GM19043 (cell line): ENCODE data around the gene UBE2I.

Experiments used
- ATAC-seq: cut with Tn5 transposase; IDR thresholded peaks from one replicate; pipeline ENCODE4 v1.9.1; 2021; ENCODE audit warnings: low read depth; ENCODE audit not compliant: unreplicated experiment

UBE2I gene

DNA sequence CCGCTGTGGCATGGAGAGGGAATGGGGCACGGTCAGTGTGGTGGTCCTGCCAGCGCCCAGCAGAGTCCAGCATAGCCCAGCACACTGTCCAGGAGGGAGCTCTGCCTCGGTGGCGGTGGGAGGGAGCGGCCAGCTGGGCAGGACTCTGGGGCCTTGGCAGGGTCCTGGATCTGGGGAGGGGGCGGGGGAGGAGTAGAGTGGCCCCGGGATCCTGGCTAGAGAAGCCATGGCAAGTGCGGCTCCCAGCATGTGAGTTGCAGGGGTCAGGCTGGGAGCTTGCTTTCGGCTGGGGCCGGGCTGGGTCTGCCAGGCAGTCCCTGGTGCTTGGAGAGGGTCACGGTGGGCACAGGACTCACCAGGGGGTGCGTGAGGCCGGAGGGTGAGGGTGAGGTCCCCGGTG, 46.2 kb downstream of the UBE2I start:
- ATAC-seq = no peak

DNA sequence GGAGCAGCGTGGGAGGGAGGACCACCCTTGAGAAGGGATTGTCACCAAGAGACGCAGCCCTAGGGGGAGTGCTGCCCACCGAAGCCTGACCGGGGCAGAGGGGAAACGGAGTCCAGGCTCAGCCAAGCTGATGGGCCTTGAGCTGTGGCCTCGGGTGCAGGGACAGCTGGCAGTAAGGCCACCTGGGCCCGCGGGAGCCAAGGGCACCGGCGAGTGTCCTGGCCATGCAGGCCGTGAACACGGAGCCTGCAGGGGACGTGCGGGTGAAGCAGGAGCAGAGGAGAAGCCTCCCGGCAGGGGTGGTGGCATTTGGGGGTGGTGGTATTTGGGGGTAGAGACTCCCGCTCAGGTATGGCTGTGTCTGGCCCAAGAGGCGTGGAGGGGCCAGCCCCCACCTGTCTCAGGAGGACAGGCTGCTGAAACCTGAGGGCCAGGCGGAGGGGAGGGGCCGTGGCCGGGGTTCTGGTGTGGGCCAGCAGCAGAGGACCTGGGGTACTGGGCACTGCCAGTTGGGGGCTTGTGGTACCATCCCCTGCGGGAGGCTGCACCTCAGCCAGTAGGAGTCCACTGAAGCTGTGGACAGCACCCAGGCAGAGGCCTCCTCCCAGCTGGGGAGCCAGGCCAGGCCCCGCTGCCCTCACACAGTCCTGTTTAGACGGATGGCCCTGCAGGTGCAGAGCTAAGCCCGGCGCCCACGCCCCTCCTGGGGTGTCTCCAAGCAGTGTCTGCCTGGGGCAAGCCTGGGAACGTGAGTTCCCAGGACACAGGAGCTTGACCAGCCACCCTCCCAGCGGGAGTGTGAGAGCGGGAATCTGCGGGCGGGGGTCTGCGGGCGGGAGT, 46.8 kb downstream of the UBE2I start:
- no peak for ATAC-seq

DNA sequence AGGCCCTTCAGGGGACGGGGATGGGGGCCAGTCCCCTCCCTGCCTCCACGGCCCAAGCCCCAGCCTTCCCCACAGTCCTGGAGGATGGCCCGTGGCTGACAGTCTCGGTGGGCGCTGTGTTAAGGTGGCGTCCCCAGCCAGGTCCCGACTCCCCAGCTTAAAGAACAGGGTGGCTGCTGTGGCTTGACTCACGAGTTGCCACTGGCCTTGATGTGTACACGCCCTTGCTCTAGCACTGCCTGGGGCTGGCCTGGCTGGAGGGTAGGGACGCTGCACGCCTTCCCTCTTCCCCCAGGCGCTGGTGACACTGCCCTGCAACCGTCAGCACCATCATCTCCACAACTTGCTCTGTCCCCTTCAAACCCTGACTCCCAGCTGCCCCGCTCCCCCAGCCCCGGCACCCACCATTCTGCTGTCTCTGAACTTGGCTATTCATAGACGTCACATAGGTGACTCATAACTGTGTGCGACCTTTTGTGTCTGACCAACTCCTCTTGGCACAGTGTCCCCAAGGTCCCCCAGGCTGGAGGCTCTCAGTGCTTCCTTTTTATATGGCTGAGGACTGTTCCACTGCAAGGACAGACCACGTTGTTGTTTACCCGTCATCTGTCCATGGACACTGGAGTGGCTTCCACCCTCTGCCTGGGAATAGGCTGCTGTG, 48.6 kb downstream of the UBE2I start:
- no peak for ATAC-seq

DNA sequence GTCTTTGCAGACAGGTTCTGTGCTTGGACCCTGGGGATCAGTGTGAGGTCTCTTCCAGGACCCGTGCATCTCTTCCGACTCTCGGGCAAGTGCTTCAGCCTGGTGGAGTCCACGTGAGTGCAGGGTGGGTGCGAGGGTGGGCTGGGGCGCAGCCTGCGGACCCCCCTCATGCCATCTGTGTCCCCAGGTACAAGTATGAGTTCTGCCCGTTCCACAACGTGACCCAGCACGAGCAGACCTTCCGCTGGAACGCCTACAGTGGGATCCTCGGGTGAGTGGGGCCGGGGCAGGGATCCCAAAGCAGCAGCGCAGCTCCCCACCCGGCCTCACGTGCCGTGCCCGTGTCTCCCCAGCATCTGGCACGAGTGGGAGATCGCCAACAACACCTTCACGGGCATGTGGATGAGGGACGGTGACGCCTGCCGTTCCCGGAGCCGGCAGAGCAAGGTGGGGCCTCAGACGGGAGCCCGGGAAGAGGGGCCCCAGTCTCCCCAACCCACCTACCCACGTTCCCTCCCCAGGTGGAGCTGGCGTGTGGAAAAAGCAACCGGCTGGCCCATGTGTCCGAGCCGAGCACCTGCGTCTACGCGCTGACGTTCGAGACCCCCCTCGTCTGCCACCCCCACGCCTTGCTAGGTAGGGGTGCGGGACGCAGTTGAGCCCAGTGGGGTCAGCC, 52.4 kb downstream of the UBE2I start:
- no peak for ATAC-seq

DNA sequence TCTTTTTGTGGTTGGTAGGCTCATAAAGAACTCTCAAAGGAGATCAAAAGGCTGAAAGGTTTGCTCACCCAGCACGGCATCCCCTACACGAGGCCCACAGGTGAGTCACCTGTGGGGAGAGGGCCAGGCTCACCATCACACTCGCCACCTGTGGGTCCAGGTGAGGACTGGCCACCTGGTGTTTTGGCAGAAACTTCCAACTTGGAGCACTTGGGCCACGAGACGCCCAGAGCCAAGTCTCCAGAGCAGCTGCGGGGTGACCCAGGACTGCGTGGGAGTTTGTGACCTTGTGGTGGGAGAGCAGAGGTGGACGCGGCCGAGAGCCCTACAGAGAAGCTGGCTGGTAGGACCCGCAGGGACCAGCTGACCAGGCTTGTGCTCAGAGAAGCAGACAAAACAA, 53.4 kb downstream of the UBE2I start:
- no peak for ATAC-seq

DNA sequence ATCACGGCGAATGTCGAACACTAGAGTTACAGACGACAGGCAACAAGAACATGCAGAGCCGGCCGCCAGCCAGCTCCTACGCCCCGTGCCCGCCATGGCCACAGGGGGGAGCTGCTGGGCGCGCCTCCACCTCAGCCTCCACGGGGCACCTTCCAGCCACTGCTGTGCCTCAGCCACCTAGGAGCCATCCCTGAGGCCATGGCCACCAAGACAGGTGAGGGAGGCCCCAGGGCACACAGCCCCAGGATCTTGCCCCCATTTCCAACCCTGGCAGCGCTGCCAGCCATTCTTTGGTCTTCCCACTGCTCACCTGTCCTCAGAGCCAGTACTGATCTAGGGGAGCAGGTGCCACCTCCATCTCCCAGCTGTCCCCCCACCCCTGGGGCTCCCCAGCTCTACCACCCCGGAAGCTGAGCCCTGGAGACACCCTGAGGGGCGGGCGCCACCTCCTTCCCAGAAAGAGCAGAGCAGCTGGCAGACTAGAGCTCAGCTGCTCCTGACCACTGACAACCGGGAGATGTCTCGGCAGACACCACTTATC, 54.1 kb downstream of the UBE2I start:
- ATAC-seq = no peak

DNA sequence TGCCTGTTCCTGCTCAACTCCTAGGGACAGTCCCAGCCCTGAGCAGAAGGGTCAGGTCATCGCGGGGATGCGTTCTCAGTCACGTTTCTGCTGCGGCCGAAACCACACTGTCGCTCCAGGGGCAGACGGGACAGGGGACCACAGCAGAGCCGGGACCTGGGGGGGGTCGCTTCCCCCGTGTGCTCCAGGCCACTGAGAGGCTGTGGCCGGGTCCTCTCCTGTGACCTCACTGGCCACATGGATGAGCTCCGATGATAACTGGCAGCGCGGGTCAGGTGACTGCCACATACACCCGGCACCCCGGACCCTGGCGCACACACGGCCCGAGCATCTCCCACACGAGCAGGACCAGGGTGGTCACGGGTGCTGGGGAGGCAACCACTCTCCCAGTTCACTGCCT, 55.1 kb downstream of the UBE2I start:
- no peak for ATAC-seq

DNA sequence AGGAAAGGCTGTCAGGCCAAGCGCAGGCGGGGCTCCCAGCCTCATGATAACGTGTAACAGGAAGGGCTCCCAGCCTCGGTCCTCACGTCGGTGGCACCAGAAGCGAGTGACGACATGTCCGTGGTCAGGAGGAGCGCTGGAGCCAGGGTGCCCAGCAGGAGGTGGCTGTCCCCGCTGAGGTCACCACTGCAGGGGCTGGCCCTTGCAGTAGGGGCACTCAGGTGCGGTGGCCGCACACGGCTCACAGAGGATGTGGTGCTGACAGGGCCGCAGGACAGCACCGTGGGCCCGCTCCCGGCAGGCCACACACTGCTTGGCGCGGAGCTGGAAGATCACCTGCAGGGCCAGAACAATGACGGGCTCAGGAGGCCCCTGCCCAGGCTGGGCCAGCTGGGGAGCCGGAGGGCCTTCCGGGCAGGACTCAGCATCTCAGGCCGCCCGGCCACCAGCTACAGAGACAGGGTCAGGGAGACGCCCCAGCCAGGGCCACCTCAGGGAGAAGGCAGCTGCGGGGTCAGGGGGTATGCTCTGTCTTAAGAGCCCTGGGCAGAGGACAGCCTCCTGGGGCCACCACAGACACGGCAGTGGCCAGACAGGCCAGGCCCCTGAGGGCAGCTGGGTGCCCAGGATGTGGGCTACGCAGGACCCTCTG, 56.8 kb downstream of the UBE2I start:
- no peak for ATAC-seq

DNA sequence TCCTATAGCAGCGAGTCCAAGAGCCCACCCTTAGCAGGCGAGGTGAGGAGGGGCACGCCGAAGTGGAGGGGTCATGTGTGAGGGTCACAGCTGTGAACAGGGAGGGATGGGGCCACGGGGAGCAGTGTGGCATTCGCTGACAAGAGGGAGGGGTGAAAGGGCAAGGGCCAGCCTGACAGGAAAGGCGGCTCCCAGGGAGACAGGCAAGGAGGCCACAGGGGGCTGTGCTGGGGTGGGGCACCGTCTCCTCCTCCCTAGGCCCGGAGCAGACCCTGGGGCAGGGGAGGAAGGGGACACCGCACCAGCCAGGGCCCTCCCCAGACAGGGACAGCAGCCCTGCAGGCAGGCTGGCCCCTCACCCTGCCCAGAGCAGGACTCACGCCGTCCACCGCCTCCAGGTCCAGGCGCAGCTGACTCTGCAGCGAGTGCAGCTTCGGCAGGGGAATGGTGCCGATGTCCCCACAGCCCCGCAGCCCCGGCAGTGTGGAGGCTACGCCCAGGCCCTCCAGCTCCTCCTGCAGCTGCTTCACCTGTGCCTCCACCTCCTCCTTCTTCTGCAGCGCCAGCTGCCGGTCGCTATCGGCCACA, 57.4 kb downstream of the UBE2I start:
- no peak for ATAC-seq

DNA sequence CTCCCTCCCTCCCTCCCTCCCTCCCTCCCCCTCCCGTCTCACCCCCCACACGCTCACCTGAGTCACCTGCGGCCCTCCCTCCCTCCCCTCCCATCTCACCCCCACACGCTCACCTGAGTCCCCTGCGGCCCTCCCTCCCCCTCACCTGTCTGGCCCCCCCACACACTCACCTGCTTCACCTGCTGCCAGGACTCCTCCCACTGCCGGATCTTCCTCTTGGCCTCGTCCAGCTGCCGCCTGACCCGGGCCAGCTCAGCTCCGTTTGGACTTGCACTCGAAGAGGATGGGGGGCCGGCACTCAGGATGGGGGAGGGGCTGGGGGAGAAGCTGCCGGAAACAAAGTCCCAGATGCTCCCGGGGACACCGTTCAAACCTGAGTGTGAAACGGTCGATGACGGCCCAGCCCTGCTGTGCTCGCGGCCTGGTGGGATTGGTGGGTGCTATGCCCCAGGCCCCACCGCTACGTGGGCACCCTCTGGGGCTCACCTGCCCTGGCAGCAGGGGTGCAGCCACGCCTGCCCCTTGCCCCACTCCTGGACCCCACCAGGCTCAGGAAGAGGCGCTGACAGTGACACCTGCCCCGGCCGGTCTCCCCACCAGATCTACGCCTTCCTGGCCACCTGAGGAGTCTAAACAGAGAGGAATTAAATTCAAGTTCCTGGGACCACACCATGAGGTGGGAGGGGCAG, 58.2 kb downstream of the UBE2I start:
- ATAC-seq = no peak

DNA sequence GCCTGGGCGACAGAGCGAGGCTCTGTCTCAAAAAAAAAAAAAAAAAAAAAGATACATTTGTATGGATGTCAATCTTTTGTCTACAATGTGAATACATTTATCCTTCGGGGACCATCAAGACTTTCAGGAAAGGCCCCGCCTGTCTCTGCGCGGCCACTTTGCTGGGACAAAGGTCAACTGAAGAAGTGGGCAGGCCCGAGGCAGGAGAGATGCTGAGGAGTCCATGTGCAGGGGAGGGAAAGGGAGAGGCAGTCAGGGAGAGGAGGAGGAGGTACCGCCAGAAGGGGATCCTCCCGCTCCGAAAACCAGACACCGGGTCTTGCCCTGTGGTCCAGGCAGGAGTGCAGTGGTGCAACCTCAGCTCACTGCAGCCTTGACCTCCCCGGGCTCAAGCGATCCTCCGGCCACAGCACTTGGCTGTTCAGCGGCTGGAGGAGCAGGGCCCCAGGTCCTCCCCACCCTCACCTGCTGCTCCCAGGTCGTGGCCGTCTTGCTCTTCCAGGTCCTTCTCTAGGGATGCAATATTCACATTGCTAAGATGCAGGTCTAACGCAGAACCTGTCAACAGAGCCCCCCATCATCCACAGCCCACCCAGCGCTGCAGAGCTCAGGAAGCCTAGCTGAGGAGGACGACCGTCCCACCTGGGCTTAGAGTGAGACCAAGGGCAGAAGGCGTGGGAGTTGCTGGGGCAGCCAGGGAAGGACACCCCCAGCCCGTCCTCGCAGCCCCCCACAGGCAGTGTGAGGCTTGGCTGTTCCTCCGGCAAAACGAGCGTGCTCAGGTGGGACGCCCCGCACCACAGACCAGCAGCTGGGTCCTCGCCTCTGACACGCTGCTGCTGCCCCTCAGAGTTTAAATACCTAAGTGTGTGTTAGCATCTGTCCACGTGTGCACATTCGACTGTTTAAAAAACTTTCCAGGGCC, 61.9 kb downstream of the UBE2I start:
- ATAC-seq = no peak

DNA sequence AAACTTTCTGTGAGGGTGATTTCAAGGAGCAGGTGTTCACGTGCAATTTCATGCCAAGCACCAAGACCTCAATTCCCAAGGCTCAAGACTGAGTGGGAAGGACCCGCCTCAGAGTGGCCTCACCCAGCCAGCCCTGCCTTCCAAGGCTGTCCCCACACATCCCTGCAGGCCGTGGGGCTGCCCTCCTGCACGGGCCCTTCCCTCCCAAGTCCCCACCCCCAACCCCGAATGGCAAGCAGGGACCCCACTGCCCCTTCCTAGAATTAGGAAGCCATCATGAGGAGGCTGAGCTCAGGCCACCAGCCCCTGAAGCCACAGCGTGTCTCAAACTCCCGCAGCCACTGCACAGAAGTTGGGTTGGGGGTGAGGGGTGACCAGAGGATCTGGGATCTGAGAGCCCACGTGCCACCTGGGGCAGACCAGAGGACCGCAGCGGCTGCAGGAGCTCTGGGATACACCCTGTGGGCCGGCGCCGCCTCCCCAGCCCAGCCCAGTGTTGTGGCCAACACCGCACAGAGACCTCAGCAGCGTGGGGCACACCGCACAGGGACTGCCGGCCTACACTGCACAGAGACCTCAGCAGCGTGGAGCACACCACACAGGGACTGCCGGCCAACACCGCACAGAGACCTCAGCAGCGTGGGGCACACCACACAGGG, 63.0 kb downstream of the UBE2I start:
- no peak for ATAC-seq

DNA sequence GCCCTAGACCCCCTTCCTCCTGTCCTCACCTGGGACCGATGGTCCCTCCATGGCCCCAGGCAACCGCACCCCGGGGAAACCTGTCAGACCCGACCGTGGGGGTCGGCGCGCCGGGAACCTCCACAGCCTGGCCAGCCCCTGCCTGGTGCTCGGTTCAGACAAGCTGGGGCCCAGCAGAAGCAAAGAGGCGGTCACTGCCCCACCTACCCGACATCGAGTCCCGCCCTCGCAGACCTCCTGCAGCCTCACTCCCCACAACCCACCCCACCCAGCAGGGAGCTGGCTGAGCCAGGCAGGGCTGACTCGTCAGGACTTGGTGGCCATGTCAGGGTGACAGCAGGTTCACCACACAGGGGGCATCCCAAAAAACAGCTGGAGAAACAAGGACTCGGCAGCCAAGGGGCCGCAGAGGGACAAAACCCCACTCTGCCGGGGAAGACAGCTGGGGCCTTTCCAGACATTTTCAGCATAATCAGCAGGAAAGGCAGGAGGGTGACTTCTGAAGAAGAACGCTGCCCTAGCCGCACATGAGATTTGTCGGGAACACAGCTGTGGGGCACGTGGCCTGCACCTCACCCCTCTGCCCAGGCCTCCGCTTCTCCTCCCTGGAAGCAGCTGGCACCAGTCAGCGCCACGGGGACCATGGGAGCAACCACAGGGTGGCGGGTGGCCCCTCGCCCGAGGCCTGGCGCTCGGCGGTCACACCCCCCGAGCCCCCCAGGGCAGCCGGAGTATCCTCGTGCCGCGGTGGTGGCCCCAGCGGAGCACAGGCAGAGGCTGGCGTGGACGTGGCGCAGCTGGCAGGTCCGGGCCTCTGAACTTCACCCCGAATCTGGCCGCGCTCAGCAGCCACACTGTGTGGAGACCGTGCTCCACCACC, 65.2 kb downstream of the UBE2I start:
- ATAC-seq = no peak

DNA sequence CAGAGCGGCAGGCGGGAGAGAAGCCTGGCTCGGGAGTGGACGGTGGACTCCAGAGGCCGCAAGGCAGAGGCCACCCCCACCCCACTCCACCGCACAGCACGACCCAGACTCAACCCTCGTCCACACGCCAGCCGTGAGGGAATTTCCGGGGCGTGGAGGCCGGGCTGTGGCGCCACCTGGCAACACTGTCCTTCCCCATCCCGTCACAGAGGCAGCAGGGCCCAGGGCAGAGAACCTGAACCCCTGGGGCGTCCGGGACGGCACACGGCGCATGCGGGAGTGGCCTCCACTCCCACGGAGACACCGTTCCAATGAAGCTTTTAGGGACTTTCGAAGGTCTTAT, 65.8 kb downstream of the UBE2I start:
- no peak for ATAC-seq

DNA sequence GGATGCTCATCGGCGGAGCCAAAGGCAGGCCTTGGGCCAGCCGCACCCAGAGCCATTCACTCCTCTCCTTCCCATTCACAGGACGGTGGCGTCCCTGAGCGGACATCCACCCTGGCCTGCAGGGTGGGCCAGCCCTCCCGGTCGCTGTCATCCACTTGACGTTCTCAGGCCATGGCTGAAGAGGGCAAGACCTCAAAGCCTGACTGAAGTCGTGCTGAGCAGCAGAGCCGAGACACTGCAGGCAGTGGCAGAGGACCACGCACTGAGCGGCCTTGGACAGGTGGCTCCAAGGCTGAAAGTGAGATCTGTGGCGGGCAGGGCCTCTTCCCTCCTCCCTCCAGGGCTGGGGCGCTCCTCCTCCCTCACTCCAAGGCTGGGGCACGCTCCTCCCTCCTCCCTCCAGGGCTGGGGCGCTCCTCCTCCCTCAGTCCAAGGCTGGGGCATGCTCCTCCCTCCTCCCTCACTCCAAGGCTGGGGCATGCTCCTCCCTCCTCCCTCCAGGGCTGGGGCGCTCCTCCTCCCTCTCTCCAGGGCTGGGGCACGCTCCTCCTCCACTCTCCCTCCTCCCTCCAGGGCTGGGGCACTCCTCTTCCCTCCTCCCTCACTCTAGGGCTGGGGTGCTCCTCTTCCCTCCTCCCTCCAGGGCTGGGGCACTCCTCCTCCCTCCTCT, 66.4 kb downstream of the UBE2I start:
- no peak for ATAC-seq
